Body of pancreas (tissue), 4 donors: ENCODE data around the gene UPK3BL2. TPM values are rescaled to one million over a fixed set of nuclear protein-coding genes. Genes with fewer than 3 reads are reported as not detected.
"Not testable (repeated sequence)": the region's sequence is repeated elsewhere in the genome, so short reads cannot be mapped to it uniquely, and the experiment has no call there.

ENCODE experiments used
- ATAC-seq: fragments of 150-250 bp; one replicate; pipeline ENCODE4 v1.9.1; 2016
- DNase-seq, 4 donors: peaks; one replicate each; pipeline ENCODE4 v3.0.0-alpha.2; 2019
- H3K27ac ChIP-seq, 4 donors: fragments of 200-600 bp; sonication (generic); 1 replicate in 3 of 4; 2 replicates in 1 of 4; pipeline versions ENCODE4 v1.5.1 to v1.6.1; 2016 to 2019; ENCODE audit warnings: mild to moderate bottlenecking in 1 of 4, mixed read lengths in 1 of 4, moderate library complexity in 1 of 4
- H3K27me3 ChIP-seq, 2 donors: fragments of 200-600 bp; sonication (generic); one replicate each; pipeline ENCODE4 v1.6.0; 2016; ENCODE audit warnings: mild to moderate bottlenecking in 1 of 2
- H3K36me3 ChIP-seq, 2 donors: fragments of 200-600 bp; sonication (generic); replicated peaks in 1 of 2; 2 replicates each; pipeline ENCODE4 v1.5.1; 2016; ENCODE audit warnings: low read depth in 2 of 2; ENCODE audit not compliant: insufficient read depth in 1 of 2
- H3K4me1 ChIP-seq: fragments of 200-600 bp; sonication (generic); one replicate; pipeline ENCODE4 v1.6.0; 2016
- H3K4me3 ChIP-seq, 2 donors: fragments of 200-600 bp; sonication (generic); 1 replicate in 1 of 2; 2 replicates in 1 of 2; pipeline ENCODE4 v1.5.1; 2016 to 2019
- H3K9me3 ChIP-seq, 3 donors: fragments of 200-600 bp; sonication (generic); 1 replicate in 2 of 3; 2 replicates in 1 of 3; pipeline ENCODE4 v1.5.1; 2016
- CTCF ChIP-seq, 7 experiments: fragments of 450-650 bp in 4 of 7; fragments of 200-600 bp in 3 of 7; sonication (generic) in 3 of 7; IDR thresholded peaks; one replicate each; pipeline ENCODE4 v1.5.1; 2016 to 2019; ENCODE audit warnings: antibody characterized with exemption in 7 of 7
- POLR2A ChIP-seq, 3 donors: fragments of 450-650 bp; IDR thresholded peaks; one replicate each; pipeline ENCODE4 v1.6.1; 2016; ENCODE audit warnings: antibody characterized with exemption in 3 of 3, mild to moderate bottlenecking in 2 of 3
- WGBS, 2 donors: methylation state at CpG; one replicate each; pipeline ENCODE4 v1.1.5; 2017; 5-methylcytosine and 5-hydroxymethylcytosine counted together
- intact Hi-C: fragments of 100-400 bp; cut with DNase I; formaldehyde crosslinking; loops from one replicate; pipeline ENCODE4 v1.15.1; 2023
- total RNA-seq, 2 donors: library from RNA; depleted of rRNA; stranded (reverse); fragments of >200 nt; gene quantifications; one replicate each; pipeline ENCODE4 v1.1.0, GENCODE V29; 2016

UPK3BL2 gene
- total RNA-seq, 2 donors from 2014 or later: 7.5 to 20.4 TPM

GRCh38 chr7:102572261-102573239 is 29.1 kb upstream of the UPK3BL2 start, which contains the start of gene POLR2J3:
Gene POLR2J3, minus strand, starts transcription at chr7:102572583. Its CDS starts 62 bp downstream, at chr7:102572521.
- intact Hi-C loops, H3K9me3 ChIP-seq, H3K27me3 ChIP-seq, H3K4me1 ChIP-seq, H3K36me3 ChIP-seq: not testable (repeated sequence)
- TF ChIP-seq POLR2A (IDR thresholded peaks at IDR 0.05) (peak in 2 of 3 donors; percentile 65 to 84), CTCF (IDR thresholded peaks at IDR 0.05) (peak in 6 of 7 experiments; percentile 34 to 88 (median 68))
- Histone ChIP-seq H3K4me3 (peak within 1 kb of the TSS; percentile 97 to 98), H3K27ac (peak within 1 kb of the TSS in 3 of 4 donors; percentile 71 to 80 (median 74))
- WGBS, 2 donors: 0% methylated on average over 1 to 53 of the region's 64 CpGs
- ATAC-seq: peak; percentile 99
- peak; percentile 94 to 100 (median 96) for DNase-seq

- WGBS, 2 donors: no CpG with 5 or more reads among the region's 11 CpGs
- ATAC-seq, H3K27ac ChIP-seq, H3K27me3 ChIP-seq, H3K4me3 ChIP-seq, H3K4me1 ChIP-seq, H3K9me3 ChIP-seq, H3K36me3 ChIP-seq, intact Hi-C loops, DNase-seq: not testable (repeated sequence)
Observed at GRCh38 chr7:102568620-102569019, 25.1 kb upstream of the UPK3BL2 start.

GRCh38 chr7:102550808-102551422 is 7.4 kb upstream of the UPK3BL2 start, which contains the start of gene SPDYE2:
Gene SPDYE2, plus strand, starts transcription at chr7:102551226. Its CDS starts 2,030 bp downstream, at chr7:102553256.
- H3K27me3 ChIP-seq, H3K9me3 ChIP-seq, H3K36me3 ChIP-seq, ATAC-seq, intact Hi-C loops, H3K4me3 ChIP-seq, DNase-seq, H3K4me1 ChIP-seq, H3K27ac ChIP-seq: not testable (repeated sequence)
- no CpG with 5 or more reads among the region's 6 CpGs for WGBS, 2 donors

DNA sequence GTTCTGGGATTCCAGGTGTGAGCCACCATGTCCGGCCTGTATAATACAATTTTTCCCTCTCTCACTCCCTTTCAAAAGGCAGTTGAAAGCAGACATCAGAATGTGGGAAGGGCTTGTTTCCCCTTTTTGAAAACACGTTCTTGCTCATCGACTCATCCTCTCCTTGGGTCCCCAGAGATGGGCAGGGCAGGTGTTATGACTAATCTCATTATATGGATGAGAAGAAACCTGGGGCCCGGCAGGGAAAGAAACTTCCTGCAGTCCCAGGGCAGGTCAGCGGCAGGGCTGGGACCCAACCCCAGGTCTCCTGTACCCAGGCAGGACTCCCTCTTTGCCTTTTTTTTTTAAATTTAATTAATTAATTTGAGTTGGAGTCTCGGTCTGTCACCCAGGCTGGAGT is 2.9 kb upstream of the UPK3BL2 start:
- H3K4me3 ChIP-seq, H3K27ac ChIP-seq, ATAC-seq, H3K4me1 ChIP-seq, intact Hi-C loops, H3K9me3 ChIP-seq, H3K36me3 ChIP-seq, H3K27me3 ChIP-seq, DNase-seq: not testable (repeated sequence)
- 100% methylated on average over 2 of the region's 6 CpGs; no CpG with 5 or more reads in 1 of the 2 donors for WGBS, 2 donors

- H3K36me3 ChIP-seq, H3K4me3 ChIP-seq, DNase-seq, H3K27ac ChIP-seq, H3K9me3 ChIP-seq, H3K27me3 ChIP-seq, H3K4me1 ChIP-seq, intact Hi-C loops, ATAC-seq: not testable (repeated sequence)
- 96% methylated on average over 5 of the region's 12 CpGs; no CpG with 5 or more reads in 1 of the 2 donors for WGBS, 2 donors
Observed at GRCh38 chr7:102545288-102545687, 1.8 kb upstream of the UPK3BL2 start.

GRCh38 chr7:102544372-102544771 is 876 bp upstream of the UPK3BL2 start:
- H3K36me3 ChIP-seq, intact Hi-C loops, DNase-seq, H3K27me3 ChIP-seq, H3K27ac ChIP-seq, H3K4me3 ChIP-seq, ATAC-seq, H3K9me3 ChIP-seq, H3K4me1 ChIP-seq: not testable (repeated sequence)
- no CpG with 5 or more reads among the region's 1 CpG for WGBS, 2 donors

GRCh38 chr7:102542771-102543170 is 725 bp downstream of the UPK3BL2 start:
- H3K27me3 ChIP-seq, intact Hi-C loops, H3K4me3 ChIP-seq, H3K4me1 ChIP-seq, DNase-seq, H3K27ac ChIP-seq, ATAC-seq, H3K9me3 ChIP-seq, H3K36me3 ChIP-seq: not testable (repeated sequence)
- whole genome bisulfite sequencing, 2 donors: 80% methylated on average over 7 of the region's 11 CpGs; no CpG with 5 or more reads in 1 of the 2 donors

- H3K27ac ChIP-seq, ATAC-seq, DNase-seq, intact Hi-C loops, H3K27me3 ChIP-seq, H3K4me3 ChIP-seq, H3K36me3 ChIP-seq, H3K9me3 ChIP-seq, H3K4me1 ChIP-seq: not testable (repeated sequence)
- no CpG with 5 or more reads among the region's 8 CpGs for WGBS, 2 donors
Observed at GRCh38 chr7:102542083-102542482, 1.4 kb downstream of the UPK3BL2 start.

GRCh38 chr7:102540604-102541003 is 2.9 kb downstream of the UPK3BL2 start:
- H3K36me3 ChIP-seq, H3K4me1 ChIP-seq, H3K27ac ChIP-seq, ATAC-seq, H3K27me3 ChIP-seq, intact Hi-C loops, H3K4me3 ChIP-seq, DNase-seq, H3K9me3 ChIP-seq: not testable (repeated sequence)
- WGBS, 2 donors: 87 to 88% methylated on average over 3 to 5 of the region's 6 CpGs

- ATAC-seq, intact Hi-C loops, H3K27ac ChIP-seq, H3K9me3 ChIP-seq, H3K4me1 ChIP-seq, H3K27me3 ChIP-seq, DNase-seq, H3K36me3 ChIP-seq, H3K4me3 ChIP-seq: not testable (repeated sequence)
- whole genome bisulfite sequencing, 2 donors: 83 to 86% methylated on average over 2 to 5 of the region's 8 CpGs
Observed at GRCh38 chr7:102535062-102535615, 8.4 kb downstream of the UPK3BL2 start.
